Measurements from ENCODE around the gene ZNF385B. TPM values are rescaled to one million over a fixed set of nuclear protein-coding genes. Genes with fewer than 3 reads are reported as not detected.

The ZNF385B gene
- total RNA-seq, 1 experiment from 2014 or later: 0.33 TPM

GRCh38 chr2:179478771-179479170, 382.6 kb downstream of the ZNF385B start:
- TF ChIP-seq CTCF (IDR thresholded peaks at IDR 0.05; ENCODE audit: unreplicated experiment): no peak
- ChIA-PET CTCF (interaction anchor here (0.6 kb wide), 1 partner anchor 550 kb away, joined by 3 read pairs; no protein-coding TSS in a partner anchor), POLR2A (interaction anchor here (1.0 kb wide), 1 partner anchor 24 kb away, joined by 3 read pairs; no protein-coding TSS in a partner anchor)
- no peaks in the 10 kb centered on the region for H3K27me3 Mint-ChIP-seq (ENCODE audit: insufficient read depth, unreplicated experiment)
- H3K4me3 Mint-ChIP-seq (ENCODE audit: unreplicated experiment): no peak overlapping the region
- H3K36me3 Mint-ChIP-seq (ENCODE audit: insufficient read depth, unreplicated experiment): no peaks in the 10 kb centered on the region
- no peaks in the 10 kb centered on the region for H3K9me3 Mint-ChIP-seq (ENCODE audit: unreplicated experiment)
- no peaks in the 10 kb centered on the region for H3K4me1 Mint-ChIP-seq (ENCODE audit: insufficient read depth, unreplicated experiment)
- BruUV-seq (replicated peaks): no TSS peak
- intact Hi-C loops (cut with micrococcal nuclease): no loop called here
- no peak overlapping the region for H3K27ac Mint-ChIP-seq (ENCODE audit: low read depth, unreplicated experiment)
- DNase-seq (ENCODE audit: unreplicated experiment): no peak

GRCh38 chr2:179470992-179471391, 390.4 kb downstream of the ZNF385B start:
- no peak for DNase-seq (ENCODE audit: unreplicated experiment)
- no peak for TF ChIP-seq CTCF (IDR thresholded peaks at IDR 0.05; ENCODE audit: unreplicated experiment)
- intact Hi-C loops (cut with micrococcal nuclease): no loop called here
- no TSS peak for BruUV-seq (replicated peaks)
- ChIA-PET CTCF (interaction anchor here (0.7 kb wide), 1 partner anchor 18 kb away, joined by 3 read pairs; no protein-coding TSS in a partner anchor), POLR2A (no interaction called here)
- Mint-ChIP-seq H3K27ac (ENCODE audit: low read depth, unreplicated experiment) (no peak overlapping the region), H3K4me3 (ENCODE audit: unreplicated experiment) (no peak overlapping the region), H3K27me3 (ENCODE audit: insufficient read depth, unreplicated experiment) (no peaks in the 10 kb centered on the region), H3K4me1 (ENCODE audit: insufficient read depth, unreplicated experiment) (no peaks in the 10 kb centered on the region), H3K36me3 (ENCODE audit: insufficient read depth, unreplicated experiment) (no peaks in the 10 kb centered on the region), H3K9me3 (ENCODE audit: unreplicated experiment) (no peaks in the 10 kb centered on the region)

- TF ChIP-seq CTCF (IDR thresholded peaks at IDR 0.05; ENCODE audit: unreplicated experiment): no peak
- ChIA-PET POLR2A (interaction anchor here (0.6 kb wide), 1 partner anchor 9 kb away, joined by 4 read pairs; no protein-coding TSS in a partner anchor), CTCF (no interaction called here)
- H3K27ac Mint-ChIP-seq (ENCODE audit: low read depth, unreplicated experiment): no peak overlapping the region
- BruUV-seq (replicated peaks): no TSS peak
- H3K9me3 Mint-ChIP-seq (ENCODE audit: unreplicated experiment): peaks cover 5% of the 10 kb centered on the region
- H3K4me1 Mint-ChIP-seq (ENCODE audit: insufficient read depth, unreplicated experiment): no peaks in the 10 kb centered on the region
- H3K36me3 Mint-ChIP-seq (ENCODE audit: insufficient read depth, unreplicated experiment): no peaks in the 10 kb centered on the region
- intact Hi-C loops (cut with micrococcal nuclease): no loop called here
- DNase-seq (ENCODE audit: unreplicated experiment): no peak
- H3K27me3 Mint-ChIP-seq (ENCODE audit: insufficient read depth, unreplicated experiment): no peaks in the 10 kb centered on the region
- no peak overlapping the region for H3K4me3 Mint-ChIP-seq (ENCODE audit: unreplicated experiment)
Measured at GRCh38 chr2:179470089-179470488, 391.3 kb downstream of the ZNF385B start.

GRCh38 chr2:179467960-179468359, 393.5 kb downstream of the ZNF385B start:
- no peaks in the 10 kb centered on the region for H3K27me3 Mint-ChIP-seq (ENCODE audit: insufficient read depth, unreplicated experiment)
- intact Hi-C loops (cut with micrococcal nuclease): no loop called here

More at GRCh38 chr2:179467960-179468359, 393.5 kb downstream of the ZNF385B start:
- Mint-ChIP-seq H3K27ac (ENCODE audit: low read depth, unreplicated experiment) (no peak overlapping the region), H3K36me3 (ENCODE audit: insufficient read depth, unreplicated experiment) (no peaks in the 10 kb centered on the region), H3K4me3 (ENCODE audit: unreplicated experiment) (no peak overlapping the region), H3K4me1 (ENCODE audit: insufficient read depth, unreplicated experiment) (no peaks in the 10 kb centered on the region), H3K9me3 (ENCODE audit: unreplicated experiment) (peaks cover 11% of the 10 kb centered on the region)
- BruUV-seq (replicated peaks): no TSS peak
- CTCF ChIA-PET: interaction anchor here (0.7 kb wide), 1 partner anchor 421 kb away, joined by 3 read pairs; no protein-coding TSS in a partner anchor
- POLR2A ChIA-PET: no interaction called here
- DNase-seq (ENCODE audit: unreplicated experiment): no peak
- TF ChIP-seq CTCF (IDR thresholded peaks at IDR 0.05; ENCODE audit: unreplicated experiment): no peak

Data from MCF 10A (cell line).